GM12874 (cell line): ENCODE measurements around the gene ZBTB18.

Experiments used
- TF ChIP-seq, protein P1 (sequence below): IDR thresholded peaks from 2 replicates; pipeline ENCODE4 v1.5.1; 2011; ENCODE audit warnings: low read depth, mild to moderate bottlenecking, control low read depth, low read length, moderate library complexity; ENCODE audit not compliant: insufficient read depth

Gene ZBTB18

DNA sequence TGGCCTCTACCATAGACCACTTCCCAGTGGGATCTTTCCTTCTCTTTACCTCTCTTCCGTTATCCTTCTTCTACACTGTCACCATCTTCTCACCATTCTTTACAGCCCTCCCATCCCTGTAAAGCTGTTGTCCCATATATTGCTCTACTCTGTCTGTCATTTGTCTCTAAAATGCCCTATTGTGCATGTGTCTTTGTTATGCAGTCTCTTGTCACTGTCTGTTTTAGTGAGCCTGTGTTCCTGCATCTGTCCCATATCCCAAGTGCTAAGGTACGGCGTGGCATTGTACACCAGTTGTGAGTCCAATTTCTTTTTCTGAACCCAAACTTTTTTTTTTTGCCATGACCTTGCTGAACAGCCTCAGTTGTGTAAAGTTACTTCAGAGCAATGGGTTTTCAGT is 8.8 kb upstream of the ZBTB18 start:
- TF ChIP-seq, protein P1, sequence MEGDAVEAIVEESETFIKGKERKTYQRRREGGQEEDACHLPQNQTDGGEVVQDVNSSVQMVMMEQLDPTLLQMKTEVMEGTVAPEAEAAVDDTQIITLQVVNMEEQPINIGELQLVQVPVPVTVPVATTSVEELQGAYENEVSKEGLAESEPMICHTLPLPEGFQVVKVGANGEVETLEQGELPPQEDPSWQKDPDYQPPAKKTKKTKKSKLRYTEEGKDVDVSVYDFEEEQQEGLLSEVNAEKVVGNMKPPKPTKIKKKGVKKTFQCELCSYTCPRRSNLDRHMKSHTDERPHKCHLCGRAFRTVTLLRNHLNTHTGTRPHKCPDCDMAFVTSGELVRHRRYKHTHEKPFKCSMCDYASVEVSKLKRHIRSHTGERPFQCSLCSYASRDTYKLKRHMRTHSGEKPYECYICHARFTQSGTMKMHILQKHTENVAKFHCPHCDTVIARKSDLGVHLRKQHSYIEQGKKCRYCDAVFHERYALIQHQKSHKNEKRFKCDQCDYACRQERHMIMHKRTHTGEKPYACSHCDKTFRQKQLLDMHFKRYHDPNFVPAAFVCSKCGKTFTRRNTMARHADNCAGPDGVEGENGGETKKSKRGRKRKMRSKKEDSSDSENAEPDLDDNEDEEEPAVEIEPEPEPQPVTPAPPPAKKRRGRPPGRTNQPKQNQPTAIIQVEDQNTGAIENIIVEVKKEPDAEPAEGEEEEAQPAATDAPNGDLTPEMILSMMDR: no peak

DNA sequence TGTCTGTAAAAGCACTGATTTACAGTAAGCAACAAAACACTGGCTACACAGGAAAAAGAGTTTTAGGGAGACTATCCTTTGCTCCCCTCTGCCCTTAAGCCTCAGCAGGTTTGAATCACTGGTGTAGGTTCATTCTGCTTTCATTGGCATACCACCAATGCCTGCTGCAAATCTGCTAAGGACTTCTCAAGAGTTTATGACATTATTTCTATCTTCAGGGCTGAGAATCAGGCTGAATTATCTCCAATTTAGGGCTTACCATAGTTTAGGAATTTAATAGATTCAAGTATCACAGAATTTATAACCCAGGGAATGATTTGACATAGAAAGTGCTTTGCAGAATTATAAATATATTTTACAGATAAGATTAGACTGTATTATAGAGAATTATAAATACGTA is 6.7 kb upstream of the ZBTB18 start:
- TF ChIP-seq, protein P1: no peak

DNA sequence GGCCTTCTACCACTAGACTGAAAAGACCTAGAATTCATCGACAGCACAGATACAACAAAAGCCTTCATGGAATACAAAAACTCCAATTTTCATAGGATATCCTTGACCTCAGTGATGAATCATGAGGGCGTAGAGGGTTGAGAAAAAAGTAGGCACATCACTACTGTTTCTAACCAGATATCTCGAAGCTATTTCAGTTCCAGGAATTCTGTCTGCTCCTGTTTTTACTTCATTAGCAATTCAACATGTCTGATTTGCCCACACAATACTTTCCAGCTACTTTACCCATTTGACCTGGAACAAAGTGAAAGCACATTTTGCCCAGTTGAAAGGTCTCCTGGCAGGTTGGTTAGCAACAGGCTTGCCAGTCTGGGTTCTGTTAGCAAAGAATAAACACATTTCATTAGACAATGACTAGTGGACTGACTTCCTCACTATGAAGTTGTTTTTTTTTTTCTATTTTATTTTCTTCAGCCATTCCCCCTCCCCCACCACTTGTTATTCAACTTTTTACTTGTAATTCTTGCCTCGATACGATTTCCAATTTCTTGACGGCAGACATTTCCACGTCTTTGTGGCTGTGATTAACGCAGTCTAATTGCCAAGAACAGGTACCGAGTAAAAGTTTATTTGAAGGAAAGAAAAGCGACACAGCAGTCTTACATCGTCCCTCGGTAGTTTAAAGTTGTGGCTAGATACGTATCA is 4.0 kb upstream of the ZBTB18 start:
- TF ChIP-seq, protein P1: no peak

DNA sequence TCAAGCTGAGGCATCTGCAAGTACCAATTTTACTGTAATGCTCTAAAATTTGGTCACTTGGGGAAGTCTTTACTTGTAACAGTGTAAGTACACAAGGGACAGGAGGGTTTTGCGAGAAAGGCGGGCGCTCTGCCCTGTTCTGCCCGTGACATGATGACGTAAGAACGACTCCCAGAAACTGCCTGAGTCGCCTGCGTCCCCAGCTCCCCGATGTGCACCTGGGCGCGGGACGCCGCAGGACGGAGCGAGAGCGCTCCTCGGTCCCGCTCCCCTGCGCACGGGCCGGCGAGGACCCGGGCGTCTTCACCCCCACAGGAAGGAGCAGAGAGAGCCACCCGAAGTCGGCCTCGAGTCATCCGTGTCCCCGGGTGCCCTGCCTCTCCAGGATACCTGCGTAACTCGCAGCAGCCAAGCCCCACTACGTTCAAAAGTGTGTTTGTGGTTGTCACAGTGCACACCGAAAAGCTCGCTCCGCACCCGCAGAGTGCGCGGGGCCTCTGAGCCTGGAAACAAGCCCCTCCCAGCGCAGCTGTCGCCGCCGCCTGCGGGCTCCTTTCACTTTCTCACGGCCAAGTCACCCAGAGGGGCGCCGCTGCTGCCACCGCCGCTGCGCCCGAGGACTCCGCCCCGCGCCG is 3.3 kb upstream of the ZBTB18 start:
- TF ChIP-seq, protein P1: no peak

DNA sequence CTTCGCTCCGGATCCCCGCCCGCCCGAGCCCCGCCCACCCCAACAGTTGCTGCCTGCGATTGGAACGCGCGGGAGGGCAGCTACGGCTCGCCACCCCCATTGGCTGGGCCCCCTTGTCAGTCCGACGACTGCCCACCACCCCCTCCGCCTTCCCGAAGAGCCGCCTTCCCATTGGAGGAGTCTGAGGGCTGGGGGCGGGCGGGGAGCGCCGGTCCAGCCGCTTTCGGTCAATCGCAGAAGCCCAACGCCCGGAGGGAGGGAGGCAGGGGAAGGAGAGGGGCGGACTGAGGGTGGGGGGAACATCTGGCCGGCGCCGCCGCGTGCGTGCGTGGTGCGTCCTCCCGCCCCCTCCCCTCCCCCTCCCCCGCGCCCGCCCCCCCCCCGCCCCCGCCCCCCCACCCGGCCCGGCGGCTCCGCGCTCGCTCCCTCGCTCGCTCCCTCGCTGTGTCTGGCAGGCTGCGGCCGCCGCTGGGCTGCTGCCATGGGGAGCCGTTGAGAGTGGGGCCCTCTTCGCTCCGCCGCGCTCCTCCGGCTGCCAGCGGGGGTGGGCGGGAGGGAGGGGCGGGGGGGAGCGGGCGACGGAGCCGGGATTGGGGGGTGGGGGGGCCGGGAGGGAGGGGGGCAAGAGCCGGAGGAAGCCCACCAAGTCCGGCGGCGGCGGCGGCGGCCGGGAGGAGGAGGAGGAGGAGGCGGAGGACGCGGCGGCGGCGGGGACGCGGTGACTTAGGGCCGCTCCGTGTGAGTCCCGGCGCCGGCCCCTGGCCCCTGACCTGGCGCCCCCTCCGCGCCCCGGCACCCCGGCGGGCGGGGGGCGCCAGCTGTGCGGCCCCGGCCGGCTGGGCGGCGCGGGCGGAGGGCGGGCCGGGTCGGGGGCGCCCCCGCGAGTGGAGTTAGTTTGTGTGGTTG is 2.6 kb upstream of the ZBTB18 start:
- TF ChIP-seq, protein P1: no peak

DNA sequence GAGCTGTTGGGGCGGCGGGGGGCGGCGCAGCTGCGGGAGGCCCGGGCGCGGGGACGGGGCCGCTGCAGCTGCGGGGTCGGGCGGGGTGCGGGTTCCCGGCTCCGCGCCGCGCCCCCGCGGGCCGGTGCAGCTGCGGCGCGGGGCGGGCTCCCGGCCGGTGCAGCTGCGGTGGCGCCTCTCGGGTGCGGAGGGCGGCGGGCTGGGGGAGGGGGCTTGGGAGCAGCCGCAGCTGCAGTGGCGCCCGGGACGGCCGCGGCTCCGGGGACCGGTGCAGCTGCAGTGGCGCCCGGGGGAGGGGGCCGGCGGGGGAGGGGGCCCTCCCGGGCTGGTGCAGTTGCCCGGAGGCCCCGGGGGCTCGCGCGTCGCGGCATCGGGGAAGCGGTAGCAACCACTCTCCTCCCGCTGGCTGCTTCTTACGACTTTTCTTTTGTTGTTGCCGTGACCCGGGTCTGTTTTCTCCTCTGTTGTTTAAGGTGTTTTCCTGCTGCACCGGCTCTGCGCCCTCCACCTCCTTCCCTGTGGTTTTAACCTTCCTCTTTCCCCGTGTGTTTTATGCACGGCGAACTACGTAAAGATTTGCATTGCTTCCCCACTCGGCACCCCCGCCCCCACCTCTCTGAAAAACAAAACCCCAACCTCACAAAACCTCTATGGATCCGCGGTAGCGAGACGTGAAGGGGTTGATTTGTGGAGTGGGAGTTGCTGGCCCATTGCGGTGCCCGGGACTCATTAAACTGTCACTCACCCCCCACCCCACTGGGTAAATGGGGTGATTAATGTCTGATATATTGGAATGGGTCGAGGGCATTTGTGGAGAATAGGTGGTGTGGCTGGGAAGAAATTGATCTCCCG is 1.7 kb upstream of the ZBTB18 start:
- TF ChIP-seq, protein P1: no peak
